ENCODE results near the gene TUBGCP2. TPM values are rescaled to one million over a fixed set of nuclear protein-coding genes. Genes with fewer than 3 reads are reported as not detected.

The TUBGCP2 gene
- 10 to 100 TPM; 37.5 to 68.3 (median 47.6) TPM for total RNA-seq

GRCh38 chr10:133308421-133309099 lies at the start of gene TUBGCP2, which contains the start of gene ZNF511:
TUBGCP2 (minus strand) TSS chr10:133308872; CDS start chr10:133302941, 5,931 bp downstream.
ZNF511 (plus strand) TSS chr10:133308914; CDS start chr10:133308944, 30 bp downstream.
- H3K9me3 ChIP-seq = no peaks in the 10 kb centered on the region
- intact Hi-C loops (cut with DNase I; ENCODE audit: low total_unique reads) = no loop called here
- H3K27ac ChIP-seq = peak within 1 kb of the TSS; percentile 97 to 98 (median 98)
- WGBS, 2 donors (ENCODE audit: low coverage in 1 of 2) = 0% methylated on average over 43 of the region's 89 CpGs; no CpG with 5 or more reads in 1 of the 2 donors
- DNase-seq = peak; percentile 89
- H3K36me3 ChIP-seq = peaks cover 0 to 9% (median 0%) of the 10 kb centered on the region in 4 donors
- in situ Hi-C loops (cut with MboI; ENCODE audit: low pct_ligation_motif_present in 1 of 4, low pct_unique_long_range_greater_than_20kb in 1 of 4, low sequenced_read_pairs in 3 of 4) = no loop called here
- no peaks in the 10 kb centered on the region for H3K27me3 ChIP-seq
- H3K4me1 ChIP-seq = peaks cover 7 to 33% (median 18%) of the 10 kb centered on the region in 4 donors
- TF ChIP-seq POLR2A (IDR thresholded peaks at IDR 0.05) (peak; percentile 72), POLR2AphosphoS5 (IDR thresholded peaks at IDR 0.05) (peak; percentile 74 to 93 (median 87)), CTCF (IDR thresholded peaks at IDR 0.05) (peak in 1 of 5 experiments; percentile 10), EP300 (IDR thresholded peaks at IDR 0.05; ENCODE audit: low read depth) (no peak)
- peak within 1 kb of the TSS; percentile 84 to 98 (median 93) for H3K4me3 ChIP-seq

- Histone ChIP-seq H3K4me1 (peaks cover 5 to 33% (median 25%) of the 10 kb centered on the region in 4 donors), H3K36me3 (peaks cover 0 to 4% (median 0%) of the 10 kb centered on the region in 4 donors), H3K27ac (peak within 1 kb of the TSS; percentile 63 to 81 (median 75)), H3K9me3 (no peaks in the 10 kb centered on the region), H3K27me3 (no peaks in the 10 kb centered on the region), H3K4me3 (peak within 1 kb of the TSS; percentile 47 to 79 (median 62))
- in situ Hi-C loops (cut with MboI; ENCODE audit: low pct_ligation_motif_present in 1 of 4, low pct_unique_long_range_greater_than_20kb in 1 of 4, low sequenced_read_pairs in 3 of 4) (no loop called here), intact Hi-C loops (cut with DNase I; ENCODE audit: low total_unique reads) (no loop called here)
- 1% methylated on average over 30 of the region's 83 CpGs; no CpG with 5 or more reads in 1 of the 2 donors for WGBS, 2 donors (ENCODE audit: low coverage in 1 of 2)
- peak; percentile 58 for DNase-seq
- TF ChIP-seq CTCF (IDR thresholded peaks at IDR 0.05) (no peak), POLR2AphosphoS5 (IDR thresholded peaks at IDR 0.05) (peak in 1 of 3 donors; percentile 50), EP300 (IDR thresholded peaks at IDR 0.05; ENCODE audit: low read depth) (no peak), POLR2A (IDR thresholded peaks at IDR 0.05) (no peak)
Measured at GRCh38 chr10:133357285-133358161, 48.9 kb upstream of the TUBGCP2 start, which contains the start of gene FUOM. FUOM (minus strand) TSS chr10:133358019; CDS start chr10:133358007, 12 bp downstream.

GRCh38 chr10:133356549-133357284 lies 48.0 kb upstream of the TUBGCP2 start:
- DNase-seq = no peak
- Histone ChIP-seq H3K27ac (no peak overlapping the region), H3K4me3 (peak overlapping the region; percentile 47 to 79 (median 62)), H3K27me3 (no peaks in the 10 kb centered on the region), H3K9me3 (no peaks in the 10 kb centered on the region), H3K36me3 (no peaks in the 10 kb centered on the region), H3K4me1 (peaks cover 5 to 33% (median 25%) of the 10 kb centered on the region in 4 donors)
- in situ Hi-C loops (cut with MboI; ENCODE audit: low pct_ligation_motif_present in 1 of 4, low pct_unique_long_range_greater_than_20kb in 1 of 4, low sequenced_read_pairs in 3 of 4) = no loop called here
- 39% methylated on average over 16 of the region's 27 CpGs; no CpG with 5 or more reads in 1 of the 2 donors for WGBS, 2 donors (ENCODE audit: low coverage in 1 of 2)
- TF ChIP-seq POLR2AphosphoS5 (IDR thresholded peaks at IDR 0.05) (no peak), CTCF (IDR thresholded peaks at IDR 0.05) (no peak), POLR2A (IDR thresholded peaks at IDR 0.05) (no peak), EP300 (IDR thresholded peaks at IDR 0.05; ENCODE audit: low read depth) (no peak)
- intact Hi-C loops (cut with DNase I; ENCODE audit: low total_unique reads) = no loop called here
